ENCODE measurements around the gene ELMOD2. TPM values are rescaled to one million over a fixed set of nuclear protein-coding genes. Genes with fewer than 3 reads are reported as not detected.

The ELMOD2 gene
- total and polyA plus RNA-seq, 2 of the 4 experiments (the other 2 are of a cell fraction), result 7.3 to 10.6 TPM

- Histone ChIP-seq H2AFZ (replicated peaks; ENCODE audit: low read length, poor library complexity) (no peak overlapping the region), H3K9me3 (ENCODE audit: control insufficient read depth, insufficient read depth, low read length) (no peaks in the 10 kb centered on the region), H3K79me1 (ENCODE audit: low read depth in 1 of 2, low read length in 2 of 2) (no peaks in the 10 kb centered on the region), H3K56ac (ENCODE audit: extremely low read depth, insufficient read depth, low read length) (no peak overlapping the region), H3K9me1 (ENCODE audit: insufficient read depth, low read length) (no peaks in the 10 kb centered on the region), H4K8ac (ENCODE audit: low read depth in 2 of 2, low read length in 2 of 2) (no peak overlapping the region), H3K4ac (ENCODE audit: low read depth, low read length) (no peak overlapping the region), H3K18ac (ENCODE audit: low read depth, low read length) (no peak overlapping the region), H3K4me1 (ENCODE audit: control insufficient read depth, insufficient read depth, low read length) (no peaks in the 10 kb centered on the region), H4K91ac (ENCODE audit: insufficient read depth, low read depth, low read length) (no peak overlapping the region), H3K4me2 (ENCODE audit: low read depth, low read length) (no peak overlapping the region), H2AK5ac (ENCODE audit: low read depth, low read length) (no peak overlapping the region), H2AK9ac (replicated peaks; ENCODE audit: low read depth, low read length, poor library complexity) (no peak overlapping the region), H3K27ac (ENCODE audit: insufficient read depth, low read length) (no peak overlapping the region), H3K36me3 (ENCODE audit: control insufficient read depth, insufficient read depth, low read length) (no peaks in the 10 kb centered on the region), H3K27me3 (ENCODE audit: control insufficient read depth, insufficient read depth, low read length) (peaks cover 36% of the 10 kb centered on the region), H3K14ac (replicated peaks; ENCODE audit: low read depth, low read length) (no peak overlapping the region), H2BK15ac (ENCODE audit: low read depth, low read length) (no peak overlapping the region), H3K4me3 (ENCODE audit: insufficient read depth, low read depth, low read length) (no peak overlapping the region), H2BK20ac (ENCODE audit: low read depth, low read length) (no peak overlapping the region), H4K5ac (ENCODE audit: low read depth, low read length) (no peak overlapping the region), H2BK5ac (ENCODE audit: low read depth, low read length, poor library complexity, severe bottlenecking) (no peak overlapping the region), H2BK120ac (ENCODE audit: low read depth, low read length) (no peak overlapping the region), H4K20me1 (ENCODE audit: insufficient read depth, low read length) (no peaks in the 10 kb centered on the region), H3K9ac (ENCODE audit: low read depth, low read length) (no peak overlapping the region), H3K23ac (ENCODE audit: low read depth, low read length) (no peak overlapping the region)
- dilution Hi-C loops (cut with HindIII; ENCODE audit: low sequenced_read_pairs, unreplicated experiment), result no loop called here
- intact Hi-C loops (cut with micrococcal nuclease), result no loop called here
- TF ChIP-seq RFX5 (IDR thresholded peaks at IDR 0.05; ENCODE audit: low read depth, low read length) (no peak), CTCF (conservative IDR thresholded peaks at IDR 0.05; ENCODE audit: low read depth, low read length) (no peak)
- in situ Hi-C loops (cut with MboI; ENCODE audit: low sequenced_read_pairs), result loop anchor here (10.0 to 25.0 kb wide), 2 partner anchors 238 to 591 kb away; no protein-coding TSS in a partner anchor
- no peak for DNase-seq
- POLR2A ChIA-PET (ENCODE audit: unreplicated experiment), result no interaction called here
- ATAC-seq (ENCODE audit: low read depth), result no peak
- no CpG with 5 or more reads among the region's 2 CpGs for WGBS, 2 experiments (ENCODE audit: extremely low coverage in 2 of 2, insufficient read length in 1 of 2)
- CTCF ChIA-PET, result interaction anchor here (0.6 kb wide), 1 partner anchor 281 kb away, joined by 5 read pairs; no protein-coding TSS in a partner anchor
- no TSS peak for BruUV-seq (replicated peaks)
These were observed 79.3 kb downstream of the ELMOD2 start for GRCh38 chr4:140603286-140603685.

Small RNA genes within 50 kb of the gene (microRNA-seq; reads per million reads assigned to microRNA genes)
- gene AC108019.1 (ENCODE audit: insufficient read depth, insufficient read length), result not detected
- gene RN7SL152P (ENCODE audit: insufficient read depth, insufficient read length), result not detected

Small RNA genes within 50 kb of the gene (small RNA-seq; reads per million reads assigned to genes)
- 0 reads per million in 5 experiments for gene AC108019.1
- 0 reads per million in 5 experiments for gene RN7SL152P

Other genes starting within 250 kb of the ELMOD2 start
- 12.9 and 51.7 TPM in 2 replicates for gene SCOC, start 150.5 kb upstream of the ELMOD2 start, total RNA-seq (2012; rRNA removed)
- 21.2 and 33.2 TPM in 2 replicates for gene SCOC, start 150.5 kb upstream of the ELMOD2 start, polyA plus RNA-seq (2012; rRNA removed)
- 0.36 and 1.4 TPM in 2 replicates for gene CLGN, start 96.5 kb upstream of the ELMOD2 start, total RNA-seq (2012; rRNA removed)
- gene CLGN, start 96.5 kb upstream of the ELMOD2 start, polyA plus RNA-seq (2012; rRNA removed), result 0.55 and 0.75 TPM in 2 replicates
- gene MGAT4D, start 25.9 kb upstream of the ELMOD2 start, total RNA-seq (2012; rRNA removed), result not detected in 2 replicates
- not detected in 2 replicates for gene MGAT4D, start 25.9 kb upstream of the ELMOD2 start, polyA plus RNA-seq (2012; rRNA removed)
- gene UCP1, start 44.8 kb downstream of the ELMOD2 start, total RNA-seq (2012; rRNA removed), result not detected in 2 replicates
- not detected in 2 replicates for gene UCP1, start 44.8 kb downstream of the ELMOD2 start, polyA plus RNA-seq (2012; rRNA removed)
- 15.2 and 16.9 TPM in 2 replicates for gene TBC1D9, start 232.2 kb downstream of the ELMOD2 start, total RNA-seq (2012; rRNA removed)
- gene TBC1D9, start 232.2 kb downstream of the ELMOD2 start, polyA plus RNA-seq (2012; rRNA removed), result 10.4 and 11.7 TPM in 2 replicates